CD4-positive, alpha-beta T cell (primary cell): ENCODE data around the gene MYBPC3. TPM values are rescaled to one million over a fixed set of nuclear protein-coding genes. Genes with fewer than 3 reads are reported as not detected.

Experiments used
- ATAC-seq: fragments of 200-7000 bp; cut with Tn5 transposase; one replicate; pipeline ENCODE4 v1.10.0; 2022; ENCODE audit warnings: mild to moderate bottlenecking; ENCODE audit not compliant: poor library complexity
- CTCF ChIA-PET: fragments of 350-600 bp; sonication (Branson Sonifier 250); formaldehyde crosslinking; loops from one replicate; lab custom pipeline; 2021; ENCODE audit warnings: antibody characterized with exemption, inconsistent platforms; lab: Charles Lee
- POLR2A ChIA-PET: fragments of 350-600 bp; sonication (Branson Sonifier 250); formaldehyde crosslinking; loops from one replicate; lab custom pipeline; 2021; ENCODE audit warnings: antibody characterized with exemption, inconsistent platforms; lab: Charles Lee
- DNase-seq, 14 experiments: peaks; one replicate each; pipeline ENCODE4 v3.0.0-alpha.2; 2013 to 2020; ENCODE audit warnings: mixed read lengths in 2 of 14
- H3K27ac ChIP-seq, 2 donors: one replicate each; pipeline versions ENCODE4 v1.5.1 to v1.7.0; 2013; ENCODE audit warnings: low read length in 2 of 2, low read depth in 1 of 2, mild to moderate bottlenecking in 1 of 2
- H3K27me3 ChIP-seq, 2 experiments: 1 replicate in 1 of 2; 2 replicates in 1 of 2; pipeline versions ENCODE4 v1.6.1 to v1.7.0; 2013; ENCODE audit warnings: low read length in 2 of 2, control low read depth in 1 of 2, mild to moderate bottlenecking in 1 of 2, moderate library complexity in 1 of 2; ENCODE audit not compliant: insufficient read depth in 2 of 2, control insufficient read depth in 1 of 2
- H3K36me3 ChIP-seq: one replicate; pipeline ENCODE4 v1.6.1; 2013; ENCODE audit warnings: low read length, control low read depth; ENCODE audit not compliant: insufficient read depth
- H3K4me1 ChIP-seq: one replicate; pipeline ENCODE4 v1.6.1; 2013; ENCODE audit warnings: low read length, control low read depth; ENCODE audit not compliant: insufficient read depth
- H3K4me3 ChIP-seq: one replicate; pipeline ENCODE4 v1.5.1; 2013; ENCODE audit warnings: mild to moderate bottlenecking, low read length, moderate library complexity
- H3K9me3 ChIP-seq, 2 experiments: 1 replicate in 1 of 2; 2 replicates in 1 of 2; pipeline versions ENCODE4 v1.6.1 to v1.7.0; 2013; ENCODE audit warnings: low read length in 2 of 2, mild to moderate bottlenecking in 2 of 2, control low read depth in 1 of 2, moderate library complexity in 1 of 2; ENCODE audit not compliant: control insufficient read depth in 1 of 2, insufficient read depth in 1 of 2
- H3K27ac Mint-ChIP-seq: one replicate; pipeline ENCODE4 v1.8.0; 2020; ENCODE audit warnings: mixed read lengths
- H3K27me3 Mint-ChIP-seq: one replicate; pipeline ENCODE4 v1.8.0; 2021; ENCODE audit warnings: mixed read lengths
- H3K36me3 Mint-ChIP-seq: one replicate; pipeline ENCODE4 v1.8.0; 2021; ENCODE audit warnings: low read depth, mixed read lengths
- H3K4me1 Mint-ChIP-seq: one replicate; pipeline ENCODE4 v1.8.0; 2021; ENCODE audit warnings: low read depth, mixed read lengths
- H3K4me3 Mint-ChIP-seq: one replicate; pipeline ENCODE4 v1.8.0; 2020; ENCODE audit warnings: mild to moderate bottlenecking, mixed read lengths
- H3K9me3 Mint-ChIP-seq: one replicate; pipeline ENCODE4 v1.8.0; 2020; ENCODE audit warnings: mixed read lengths
- intact Hi-C, 2 experiments: fragments of 100-400 bp; cut with DNase I in 1 of 2; cut with micrococcal nuclease in 1 of 2; formaldehyde crosslinking; loops; one replicate each; pipeline versions ENCODE4 v1.15.1 to v1.9.0; 2023 to 2025; cut with DNase I, micrococcal nuclease
- total RNA-seq, 174 experiments: library from RNA in 2 of 174; stranded (reverse) in 2 of 174; gene quantifications; one replicate each; pipeline ENCODE4 v1.2.3 and lab custom pipeline; 2021 to 2026
- TF ChIP-seq, protein P1 (sequence below): fragments of 200-600 bp; IDR thresholded peaks from one replicate; pipeline ENCODE4 v1.8.0; 2022; ENCODE audit warnings: antibody characterized with exemption, mild to moderate bottlenecking

MYBPC3 gene
- total RNA-seq, 2 experiments from 2014 or later = not detected

DNA sequence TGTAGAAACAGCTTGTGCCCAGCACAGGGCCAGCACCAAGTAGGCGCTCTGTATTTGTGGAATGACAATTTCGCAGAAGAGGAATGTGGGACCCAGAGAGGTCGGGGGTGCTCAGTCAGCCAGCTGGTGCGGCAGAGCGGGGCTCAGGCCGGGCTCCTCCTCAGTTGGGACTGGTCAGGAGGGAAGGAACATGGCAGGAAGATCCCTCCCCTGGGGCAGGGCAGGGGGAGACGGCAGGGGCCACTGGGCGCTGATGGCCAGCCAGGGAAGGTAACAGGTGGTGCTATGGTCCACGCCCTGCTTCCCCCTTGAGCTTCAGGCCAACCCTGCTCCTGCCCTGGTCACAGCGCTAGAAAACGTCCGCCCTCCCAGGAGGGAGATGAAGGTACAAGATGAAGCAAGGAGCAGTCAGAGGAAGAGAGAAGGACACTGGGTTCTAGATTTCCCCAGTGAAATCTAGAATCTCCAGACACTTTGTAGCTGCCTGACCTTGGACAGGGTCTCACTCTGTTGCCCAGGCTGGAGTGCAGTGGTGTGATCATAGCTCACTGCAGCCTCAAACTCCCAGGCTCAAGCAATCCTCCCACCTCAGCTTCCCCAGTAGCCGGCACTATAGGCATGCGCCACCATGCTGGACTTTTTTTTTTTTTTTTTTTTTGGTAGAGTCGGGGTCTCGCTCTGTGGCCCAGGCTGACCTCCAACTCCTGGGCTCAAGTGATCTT, 39.4 kb upstream of the MYBPC3 start:
- H3K27ac Mint-ChIP-seq = peak overlapping the region; percentile 74
- Histone ChIP-seq H3K9me3 (no peaks in the 10 kb centered on the region), H3K27ac (no peak overlapping the region), H3K4me1 (peaks cover 73% of the 10 kb centered on the region), H3K36me3 (peaks cover 2% of the 10 kb centered on the region), H3K4me3 (no peak overlapping the region), H3K27me3 (no peaks in the 10 kb centered on the region)
- intact Hi-C loops = no loop called here
- ATAC-seq (no peak), DNase-seq (no peak)
- H3K36me3 Mint-ChIP-seq = no peaks in the 10 kb centered on the region
- TF ChIP-seq, protein P1, sequence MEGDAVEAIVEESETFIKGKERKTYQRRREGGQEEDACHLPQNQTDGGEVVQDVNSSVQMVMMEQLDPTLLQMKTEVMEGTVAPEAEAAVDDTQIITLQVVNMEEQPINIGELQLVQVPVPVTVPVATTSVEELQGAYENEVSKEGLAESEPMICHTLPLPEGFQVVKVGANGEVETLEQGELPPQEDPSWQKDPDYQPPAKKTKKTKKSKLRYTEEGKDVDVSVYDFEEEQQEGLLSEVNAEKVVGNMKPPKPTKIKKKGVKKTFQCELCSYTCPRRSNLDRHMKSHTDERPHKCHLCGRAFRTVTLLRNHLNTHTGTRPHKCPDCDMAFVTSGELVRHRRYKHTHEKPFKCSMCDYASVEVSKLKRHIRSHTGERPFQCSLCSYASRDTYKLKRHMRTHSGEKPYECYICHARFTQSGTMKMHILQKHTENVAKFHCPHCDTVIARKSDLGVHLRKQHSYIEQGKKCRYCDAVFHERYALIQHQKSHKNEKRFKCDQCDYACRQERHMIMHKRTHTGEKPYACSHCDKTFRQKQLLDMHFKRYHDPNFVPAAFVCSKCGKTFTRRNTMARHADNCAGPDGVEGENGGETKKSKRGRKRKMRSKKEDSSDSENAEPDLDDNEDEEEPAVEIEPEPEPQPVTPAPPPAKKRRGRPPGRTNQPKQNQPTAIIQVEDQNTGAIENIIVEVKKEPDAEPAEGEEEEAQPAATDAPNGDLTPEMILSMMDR = no peak
- CTCF ChIA-PET = interaction anchor here (2.4 to 3.1 kb wide), 2 partner anchors 17 to 20 kb away, joined by 10 to 12 read pairs; no protein-coding TSS in a partner anchor
- H3K27me3 Mint-ChIP-seq = no peaks in the 10 kb centered on the region
- H3K9me3 Mint-ChIP-seq = no peaks in the 10 kb centered on the region
- peaks cover 50% of the 10 kb centered on the region for H3K4me1 Mint-ChIP-seq
- no peak overlapping the region for H3K4me3 Mint-ChIP-seq
- POLR2A ChIA-PET = interaction anchor here (0.6 to 0.8 kb wide), 2 partner anchors 10 to 18 kb away, joined by 4 to 5 read pairs; no protein-coding TSS in a partner anchor

DNA sequence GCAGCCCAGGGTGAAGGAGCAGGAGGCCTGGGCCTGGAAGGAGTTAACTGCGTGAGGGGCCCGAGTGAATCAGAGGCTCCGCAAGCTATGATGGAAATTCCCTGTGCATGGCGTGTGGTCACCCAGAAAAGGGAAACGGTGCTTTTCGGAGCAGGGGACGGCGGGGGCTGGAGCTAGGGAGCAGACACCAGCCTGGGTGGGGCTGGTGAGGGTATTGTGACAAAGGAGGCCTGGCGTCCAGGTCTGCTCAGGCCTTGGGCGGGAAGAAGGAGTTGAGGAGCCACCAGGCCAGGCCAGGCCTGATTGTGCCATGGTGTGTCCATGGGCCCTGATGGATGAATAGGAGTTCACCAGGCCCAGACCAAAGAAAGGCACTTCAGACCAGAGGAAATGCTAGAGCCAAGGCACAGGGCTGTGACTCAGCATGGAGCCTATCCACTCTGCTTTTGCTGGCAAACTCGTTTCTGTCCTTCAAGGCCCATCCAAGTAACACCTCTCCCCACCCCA, 38.6 kb upstream of the MYBPC3 start:
- Mint-ChIP-seq H3K27me3 (no peaks in the 10 kb centered on the region), H3K36me3 (no peaks in the 10 kb centered on the region), H3K9me3 (no peaks in the 10 kb centered on the region), H3K4me1 (peaks cover 50% of the 10 kb centered on the region), H3K4me3 (no peak overlapping the region), H3K27ac (peak overlapping the region; percentile 74)
- ChIA-PET CTCF (no interaction called here), POLR2A (interaction anchor here (0.7 kb wide), 1 partner anchor 12 kb away, joined by 3 read pairs; no protein-coding TSS in a partner anchor)
- Histone ChIP-seq H3K4me3 (no peak overlapping the region), H3K9me3 (no peaks in the 10 kb centered on the region), H3K27ac (no peak overlapping the region), H3K27me3 (no peaks in the 10 kb centered on the region), H3K4me1 (peaks cover 72% of the 10 kb centered on the region), H3K36me3 (peaks cover 2% of the 10 kb centered on the region)
- ATAC-seq = no peak
- intact Hi-C loops = no loop called here
- TF ChIP-seq, protein P1 = no peak
- peak in 2 of 14 experiments; percentile 70 to 75 for DNase-seq

DNA sequence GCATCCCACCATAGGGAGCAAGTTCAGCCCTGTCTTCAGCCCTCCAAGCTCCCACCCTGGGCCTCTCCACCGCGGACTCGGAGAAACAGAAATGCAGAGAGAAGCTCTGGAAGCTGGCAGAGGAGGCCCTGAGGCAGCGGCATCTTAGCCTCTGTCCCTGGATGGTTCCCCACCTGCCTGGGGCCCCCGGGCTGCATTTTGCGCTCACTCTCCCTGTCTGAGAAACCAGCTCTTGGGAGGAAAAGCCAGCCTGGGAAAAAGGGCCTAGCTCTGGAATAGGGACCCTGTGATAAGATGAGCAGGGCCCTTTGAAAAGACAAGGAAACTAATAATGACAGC, 37.9 kb upstream of the MYBPC3 start:
- H3K9me3 Mint-ChIP-seq = no peaks in the 10 kb centered on the region
- Histone ChIP-seq H3K36me3 (peaks cover 2% of the 10 kb centered on the region), H3K27ac (no peak overlapping the region), H3K27me3 (no peaks in the 10 kb centered on the region), H3K9me3 (no peaks in the 10 kb centered on the region), H3K4me3 (no peak overlapping the region), H3K4me1 (peaks cover 65% of the 10 kb centered on the region)
- no peaks in the 10 kb centered on the region for H3K36me3 Mint-ChIP-seq
- no peaks in the 10 kb centered on the region for H3K27me3 Mint-ChIP-seq
- ATAC-seq (no peak), DNase-seq (no peak)
- peak overlapping the region; percentile 74 for H3K27ac Mint-ChIP-seq
- H3K4me3 Mint-ChIP-seq = no peak overlapping the region
- ChIA-PET CTCF (no interaction called here), POLR2A (interaction anchor here (0.7 kb wide), 2 partner anchors 8 to 11 kb away, joined by 3 read pairs; no protein-coding TSS in a partner anchor)
- TF ChIP-seq, protein P1 = no peak
- intact Hi-C loops = no loop called here
- peaks cover 45% of the 10 kb centered on the region for H3K4me1 Mint-ChIP-seq
